GM23248 (cell line): ENCODE data around the gene GSX1. TPM values are rescaled to one million over a fixed set of nuclear protein-coding genes. Genes with fewer than 3 reads are reported as not detected.

ENCODE experiments used
- DNase-seq: peaks from one replicate; pipeline ENCODE4 v3.0.0-alpha.2; 2015
- H2AFZ ChIP-seq: fragments of 200-600 bp; sonication (generic); 2 replicates; pipeline ENCODE4 v1.6.1; 2016; ENCODE audit warnings: antibody characterized with exemption
- H3F3A ChIP-seq: fragments of 200-600 bp; sonication (generic); 2 replicates; pipeline ENCODE4 v1.6.1; 2016; ENCODE audit warnings: mild to moderate bottlenecking, antibody characterized with exemption, mixed run types; ENCODE audit not compliant: insufficient read depth
- H3K27ac ChIP-seq: fragments of 200-600 bp; sonication (generic); 2 replicates; pipeline ENCODE4 v1.5.1; 2016; ENCODE audit warnings: mild to moderate bottlenecking
- H3K27me3 ChIP-seq: fragments of 200-600 bp; sonication (generic); replicated peaks from 2 replicates; pipeline ENCODE4 v1.6.1; 2016; ENCODE audit warnings: mild to moderate bottlenecking; ENCODE audit not compliant: insufficient read depth
- H3K36me3 ChIP-seq: fragments of 200-600 bp; sonication (generic); 2 replicates; pipeline ENCODE4 v1.6.1; 2016; ENCODE audit warnings: low read depth, mild to moderate bottlenecking
- H3K4me1 ChIP-seq: fragments of 200-600 bp; sonication (generic); 2 replicates; pipeline ENCODE4 v1.6.1; 2016; ENCODE audit warnings: mild to moderate bottlenecking; ENCODE audit not compliant: insufficient read depth
- H3K4me2 ChIP-seq: fragments of 200-600 bp; sonication (generic); one replicate; pipeline ENCODE4 v1.6.1; 2016; ENCODE audit warnings: mild to moderate bottlenecking; ENCODE audit not compliant: unreplicated experiment
- H3K4me3 ChIP-seq: fragments of 200-600 bp; sonication (generic); 2 replicates; pipeline ENCODE4 v1.5.1; 2016; ENCODE audit warnings: mild to moderate bottlenecking
- H3K79me2 ChIP-seq: fragments of 200-600 bp; sonication (generic); 2 replicates; pipeline ENCODE4 v1.6.1; 2016; ENCODE audit warnings: mild to moderate bottlenecking; ENCODE audit not compliant: insufficient read depth
- H3K9ac ChIP-seq: fragments of 200-600 bp; sonication (generic); 2 replicates; pipeline ENCODE4 v1.6.1; 2016; ENCODE audit warnings: mild to moderate bottlenecking
- H3K9me2 ChIP-seq: fragments of 200-600 bp; sonication (generic); 2 replicates; pipeline ENCODE4 v1.6.1; 2016; ENCODE audit warnings: mixed run types, mild to moderate bottlenecking, moderate library complexity; ENCODE audit not compliant: insufficient read depth
- H3K9me3 ChIP-seq: fragments of 200-600 bp; sonication (generic); one replicate; pipeline ENCODE4 v1.6.1; 2017; ENCODE audit warnings: low read depth
- H4K20me1 ChIP-seq: fragments of 200-600 bp; sonication (generic); 2 replicates; pipeline ENCODE4 v1.6.0; 2016; ENCODE audit not compliant: insufficient read depth
- EZH2 ChIP-seq: fragments of 200-600 bp; sonication (generic); IDR thresholded peaks from 2 replicates; pipeline ENCODE4 v1.6.1; 2018; ENCODE audit warnings: antibody characterized with exemption, mild to moderate bottlenecking; ENCODE audit not compliant: insufficient read depth, poor library complexity, severe bottlenecking
- EZH2phosphoT487 ChIP-seq: fragments of 200-600 bp; sonication (generic); IDR thresholded peaks from 2 replicates; pipeline ENCODE4 v1.6.1; 2018; ENCODE audit warnings: antibody characterized with exemption, moderate library complexity, mild to moderate bottlenecking, low read depth; ENCODE audit not compliant: insufficient read depth
- WGBS, 2 experiments: methylation state at CpG; one replicate each; pipeline ENCODE4 v1.1.6; 2015 to 2017; ENCODE audit warnings: low lambda C conversion rate in 2 of 2, low coverage in 1 of 2; ENCODE audit errors: missing lambda C conversion rate in 2 of 2; 5-methylcytosine and 5-hydroxymethylcytosine counted together
- in situ Hi-C: fragments of 300-500 bp; cut with MboI; formaldehyde crosslinking; loops from 2 replicates; pipeline ENCODE4 v1.15.0; 2020
- polyA plus RNA-seq: library from polyadenylated mRNA; unstranded; fragments of >200 nt; fragmentation: Nextera tagmentation; extraction: Ambion mirVana; gene quantifications from 2 replicates; pipeline ENCODE4 v1.2.1, GENCODE V29; 2016
- total RNA-seq: library from RNA; depleted of rRNA; stranded (reverse); fragments of >200 nt; shearing (Covaris generic); gene quantifications from 2 replicates; pipeline ENCODE4 v1.2.3, GENCODE V29; 2014

Gene GSX1
- total and polyA plus RNA-seq, 2 experiments from 2014 or later: not detected

- 52% methylated on average over 8 of the region's 8 CpGs for WGBS, 2 experiments
- Histone ChIP-seq H3K9me3 (no peaks in the 10 kb centered on the region), H2AFZ (no peak overlapping the region), H3K9ac (no peak overlapping the region), H3K9me2 (no peaks in the 10 kb centered on the region), H3K4me3 (no peak overlapping the region), H3K36me3 (no peaks in the 10 kb centered on the region), H3K4me1 (no peaks in the 10 kb centered on the region), H4K20me1 (no peaks in the 10 kb centered on the region), H3K4me2 (no peak overlapping the region), H3K27ac (no peak overlapping the region), H3K79me2 (no peaks in the 10 kb centered on the region), H3F3A (no peaks in the 10 kb centered on the region), H3K27me3 (peaks cover 20% of the 10 kb centered on the region)
- in situ Hi-C loops: no loop called here
- no peak for DNase-seq
- no peak for TF ChIP-seq EZH2phosphoT487
- no peak for TF ChIP-seq EZH2
These were observed 18.1 kb upstream of the GSX1 start for GRCh38 chr13:27774169-27774568.

DNA sequence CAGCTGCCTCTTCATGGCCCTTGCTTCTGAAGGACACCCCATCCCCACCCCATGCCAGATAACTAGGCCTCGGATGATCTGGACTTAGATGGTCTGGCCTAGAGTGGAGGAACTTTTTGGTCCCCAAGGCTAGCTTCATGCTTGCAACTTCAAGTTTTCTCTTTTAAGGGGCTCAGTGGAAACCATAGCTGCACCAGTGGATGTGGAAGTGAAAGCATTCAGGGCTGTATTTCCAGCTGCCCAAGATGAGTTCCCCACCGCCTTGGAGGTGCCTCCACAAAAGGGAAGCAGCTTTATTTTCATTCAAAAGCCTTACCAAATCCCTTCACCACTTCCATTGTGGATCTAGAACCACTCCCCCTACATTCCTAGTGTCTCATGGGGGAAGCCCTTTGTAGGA is 17.6 kb upstream of the GSX1 start:
- H3K9me3 ChIP-seq: no peaks in the 10 kb centered on the region
- H3K9ac ChIP-seq: no peak overlapping the region
- no peaks in the 10 kb centered on the region for H3K4me1 ChIP-seq
- no peak overlapping the region for H3K4me3 ChIP-seq
- no peak overlapping the region for H2AFZ ChIP-seq
- H3K27me3 ChIP-seq: peaks cover 25% of the 10 kb centered on the region
- H3K79me2 ChIP-seq: no peaks in the 10 kb centered on the region
- H4K20me1 ChIP-seq: no peaks in the 10 kb centered on the region
- no peaks in the 10 kb centered on the region for H3K36me3 ChIP-seq
- WGBS, 2 experiments: 21 to 24% methylated on average over 2 of the region's 2 CpGs
- no peaks in the 10 kb centered on the region for H3F3A ChIP-seq
- DNase-seq: no peak
- no peaks in the 10 kb centered on the region for H3K9me2 ChIP-seq
- in situ Hi-C loops: no loop called here
- no peak for TF ChIP-seq EZH2phosphoT487
- no peak for TF ChIP-seq EZH2
- H3K4me2 ChIP-seq: no peak overlapping the region
- no peak overlapping the region for H3K27ac ChIP-seq

GRCh38 chr13:27775943-27776342 is 16.3 kb upstream of the GSX1 start:
- no peaks in the 10 kb centered on the region for H3K36me3 ChIP-seq
- peaks cover 26% of the 10 kb centered on the region for H3K27me3 ChIP-seq
- no peaks in the 10 kb centered on the region for H3K79me2 ChIP-seq
- no peaks in the 10 kb centered on the region for H3K9me3 ChIP-seq
- H3F3A ChIP-seq: no peaks in the 10 kb centered on the region
- in situ Hi-C loops: no loop called here
- TF ChIP-seq EZH2phosphoT487 (no peak), EZH2 (no peak)
- no peak overlapping the region for H3K27ac ChIP-seq
- no peak overlapping the region for H3K9ac ChIP-seq
- no peak for DNase-seq
- no peaks in the 10 kb centered on the region for H3K4me1 ChIP-seq
- H3K4me2 ChIP-seq: no peak overlapping the region
- no peaks in the 10 kb centered on the region for H4K20me1 ChIP-seq
- 2 to 5% methylated on average over 13 of the region's 13 CpGs for WGBS, 2 experiments
- H3K9me2 ChIP-seq: no peaks in the 10 kb centered on the region
- no peak overlapping the region for H2AFZ ChIP-seq
- no peak overlapping the region for H3K4me3 ChIP-seq

DNA sequence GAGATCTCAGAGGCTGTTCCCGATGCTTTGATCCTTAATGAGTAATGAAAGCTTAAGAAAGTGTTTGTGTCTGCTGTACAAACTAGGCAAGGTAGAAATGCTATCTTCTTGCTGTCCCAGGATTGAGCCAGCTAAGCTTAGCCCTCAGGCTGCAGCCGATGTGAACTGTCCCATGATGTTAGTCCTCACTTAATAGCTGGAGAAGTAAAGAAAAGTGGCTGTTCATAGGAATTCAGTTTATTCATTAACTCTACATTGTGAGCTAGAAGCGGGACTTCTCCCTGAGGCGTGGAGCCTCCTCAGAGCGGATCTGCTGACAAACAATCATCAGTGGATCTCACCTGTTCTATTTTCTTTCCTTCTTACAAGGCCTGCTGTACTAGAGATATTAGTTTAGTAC is 10.1 kb upstream of the GSX1 start:
- Histone ChIP-seq H2AFZ (no peak overlapping the region), H3K27me3 (peaks cover 26% of the 10 kb centered on the region), H3K9me3 (no peaks in the 10 kb centered on the region), H4K20me1 (no peaks in the 10 kb centered on the region), H3K4me3 (no peak overlapping the region), H3K9me2 (no peaks in the 10 kb centered on the region), H3K36me3 (no peaks in the 10 kb centered on the region), H3K4me1 (no peaks in the 10 kb centered on the region), H3F3A (no peaks in the 10 kb centered on the region), H3K4me2 (no peak overlapping the region), H3K27ac (no peak overlapping the region), H3K79me2 (no peaks in the 10 kb centered on the region), H3K9ac (no peak overlapping the region)
- WGBS, 2 experiments: 32 to 39% methylated on average over 5 of the region's 5 CpGs
- in situ Hi-C loops: no loop called here
- no peak for DNase-seq
- no peak for TF ChIP-seq EZH2phosphoT487
- TF ChIP-seq EZH2: no peak

GRCh38 chr13:27783111-27783510 is 9.2 kb upstream of the GSX1 start:
- Histone ChIP-seq H2AFZ (no peak overlapping the region), H3F3A (no peaks in the 10 kb centered on the region), H4K20me1 (no peaks in the 10 kb centered on the region), H3K9me3 (no peaks in the 10 kb centered on the region), H3K4me3 (no peak overlapping the region), H3K79me2 (no peaks in the 10 kb centered on the region), H3K4me1 (no peaks in the 10 kb centered on the region), H3K9me2 (no peaks in the 10 kb centered on the region), H3K9ac (no peak overlapping the region), H3K4me2 (no peak overlapping the region), H3K36me3 (no peaks in the 10 kb centered on the region), H3K27me3 (peaks cover 31% of the 10 kb centered on the region), H3K27ac (no peak overlapping the region)
- no peak for TF ChIP-seq EZH2
- no peak for TF ChIP-seq EZH2phosphoT487
- in situ Hi-C loops: no loop called here
- 14 to 19% methylated on average over 4 of the region's 4 CpGs for WGBS, 2 experiments
- DNase-seq: peak; percentile 14
